GM12878 (cell line): ENCODE data around the gene UBAC2. TPM values are rescaled to one million over a fixed set of nuclear protein-coding genes. Genes with fewer than 3 reads are reported as not detected.

Experiments used
- ATAC-seq: fragments of 200-7000 bp; cut with Tn5 transposase; 3 replicates; pipeline ENCODE4 v1.9.1; 2020; ENCODE audit warnings: mild to moderate bottlenecking, moderate library complexity
- BruUV-seq: library from RNA; stranded (reverse); fragments of 400-500 nt; replicated peaks from 2 replicates; lab custom pipeline; 2021; lab: Mats Ljungman, UMichigan
- CTCF ChIA-PET: fragments of 300-600 bp; sonication (Branson Sonifier 250); formaldehyde crosslinking; extraction: SDS; loops from one replicate; lab custom pipeline; 2021; ENCODE audit warnings: inconsistent platforms; lab: Yijun Ruan, JAX
- POLR2A ChIA-PET: fragments of 350-600 bp; formaldehyde crosslinking; extraction: SDS; loops from one replicate; lab custom pipeline; 2021; ENCODE audit warnings: inconsistent platforms; lab: Charles Lee
- RAD21 ChIA-PET: fragments of 300-600 bp; sonication (Branson Sonifier 250); formaldehyde crosslinking; loops from one replicate; lab custom pipeline; 2023; ENCODE audit warnings: antibody characterized with exemption; ENCODE audit not compliant: unreplicated experiment; lab: Charles Lee
- SMC1A ChIA-PET: fragments of 300-600 bp; sonication (Branson Sonifier 250); formaldehyde crosslinking; loops from one replicate; lab custom pipeline; 2023; ENCODE audit not compliant: unreplicated experiment, uncharacterized antibody; lab: Charles Lee
- DNase-seq: peaks from one replicate; pipeline ENCODE4 v3.0.0-alpha.2; 2011; ENCODE audit warnings: low read depth, low spot score
- FAIRE-seq: peaks from 3 replicates; lab custom pipeline; 2011; peaks lifted over from hg19 to GRCh38; lab: Jason Lieb, UNC
- H2AFZ ChIP-seq: 2 replicates; pipeline ENCODE4 v1.6.0; 2011; ENCODE audit warnings: low read depth, low read length, control low read depth; ENCODE audit not compliant: control insufficient read depth
- H3K27ac ChIP-seq: 2 replicates; pipeline ENCODE4 v1.5.1; 2011; ENCODE audit warnings: control low read depth; ENCODE audit not compliant: control insufficient read depth, insufficient read depth
- H3K27me3 ChIP-seq, 2 experiments: replicated peaks in 1 of 2; 2 replicates each; pipeline versions ENCODE4 v1.6.0 to v1.6.1; 2011; ENCODE audit warnings: low read length in 1 of 2; ENCODE audit not compliant: control insufficient read depth in 2 of 2, insufficient read depth in 2 of 2
- H3K36me3 ChIP-seq, 2 experiments: 2 replicates each; pipeline ENCODE4 v1.5.1; 2011; ENCODE audit warnings: low read length in 1 of 2; ENCODE audit not compliant: control insufficient read depth in 2 of 2, insufficient read depth in 2 of 2
- H3K4me1 ChIP-seq: 2 replicates; pipeline ENCODE4 v1.6.1; 2011; ENCODE audit warnings: mild to moderate bottlenecking, low read length, moderate library complexity, mixed read lengths; ENCODE audit not compliant: control insufficient read depth, insufficient read depth
- H3K4me2 ChIP-seq: 2 replicates; pipeline ENCODE4 v1.6.0; 2011; ENCODE audit warnings: control low read depth; ENCODE audit not compliant: control insufficient read depth, insufficient read depth
- H3K4me3 ChIP-seq: fragments of 200-600 bp; sonication (generic); 2 replicates; pipeline ENCODE4 v1.5.1; 2016
- H3K79me2 ChIP-seq: 2 replicates; pipeline ENCODE4 v1.6.0; 2011; ENCODE audit warnings: low read length; ENCODE audit not compliant: control insufficient read depth, insufficient read depth
- H3K9ac ChIP-seq: 2 replicates; pipeline ENCODE4 v1.8.0; 2011; ENCODE audit warnings: low read length, control low read depth, mixed read lengths; ENCODE audit not compliant: control insufficient read depth, insufficient read depth
- H3K9me3 ChIP-seq: replicated peaks from 3 replicates; pipeline ENCODE4 v1.5.1; 2011; ENCODE audit warnings: mild to moderate bottlenecking, low read length; ENCODE audit not compliant: control insufficient read depth, insufficient read depth
- H4K20me1 ChIP-seq: 2 replicates; pipeline ENCODE4 v1.6.0; 2011; ENCODE audit not compliant: control insufficient read depth, insufficient read depth
- BCL11A ChIP-seq: IDR thresholded peaks from 2 replicates; pipeline ENCODE4 v1.6.1; 2011; ENCODE audit warnings: low read depth, low read length
- HCFC1 ChIP-seq: fragments of 150-350 bp; IDR thresholded peaks from 2 replicates; pipeline ENCODE4 v1.6.1; 2014; ENCODE audit warnings: low read length
- LARP7 ChIP-seq: fragments of 450-650 bp; IDR thresholded peaks from 2 replicates; pipeline ENCODE4 v1.6.1; 2017; ENCODE audit warnings: mild to moderate bottlenecking
- NFIC ChIP-seq: IDR thresholded peaks from 2 replicates; pipeline ENCODE4 v1.6.1; 2012; ENCODE audit warnings: low read depth, mild to moderate bottlenecking, inconsistent platforms, low read length, moderate library complexity
- POLR2AphosphoS5 ChIP-seq: IDR thresholded peaks from 2 replicates; pipeline ENCODE4 v1.6.1; 2011; ENCODE audit warnings: mild to moderate bottlenecking, low read length, inconsistent platforms
- SUPT20H ChIP-seq: IDR thresholded peaks from 2 replicates; pipeline ENCODE4 v1.6.1; 2011; ENCODE audit warnings: low read depth, mild to moderate bottlenecking, low read length, moderate library complexity, borderline replicate concordance; ENCODE audit not compliant: control insufficient read depth
- TCF7 ChIP-seq: IDR thresholded peaks from 2 replicates; pipeline ENCODE4 v1.6.1; 2014; ENCODE audit warnings: antibody characterized with exemption, borderline replicate concordance
- WGBS: methylation state at CpG from one replicate; pipeline ENCODE4 v1.1.6; 2016; ENCODE audit warnings: low lambda C conversion rate; ENCODE audit not compliant: insufficient replicate concordance, insufficient coverage; ENCODE audit errors: missing lambda C conversion rate; 5-methylcytosine and 5-hydroxymethylcytosine counted together
- in situ Hi-C: fragments of 300-500 bp; cut with MboI; formaldehyde crosslinking; loops from 9 replicates; pipeline ENCODE4 v1.14.3; 2018; ENCODE audit warnings: mixed read lengths
- intact Hi-C: fragments of 100-400 bp; cut with micrococcal nuclease; formaldehyde crosslinking; loops from one replicate; pipeline ENCODE4 v1.14.2; 2022; ENCODE audit not compliant: unreplicated experiment
- polyA plus RNA-seq, 11 experiments: library from polyadenylated mRNA; depleted of rRNA in 4 of 11; unstranded in 6 of 11; stranded (reverse) in 5 of 11; fragments of >200 nt; fragmentation: Nextera tagmentation in 4 of 11; fragmentation: Illumina TruSeq in 1 of 11; extraction: Ambion mirVana in 4 of 11; extraction: Trizol in 1 of 11; gene quantifications; 1 replicate in 1 of 11; 2 replicates in 10 of 11; pipeline versions ENCODE4 v1.2.1 to v1.2.3, GENCODE V29; 2011 to 2016; ENCODE audit warnings: inconsistent platforms in 2 of 11, missing spikeins in 2 of 11, low read depth in 1 of 11
- total RNA-seq, 4 experiments: library from RNA; depleted of rRNA in 3 of 4; stranded (reverse); fragments of >200 nt in 3 of 4; fragmentation: Illumina TruSeq in 1 of 4; extraction: Trizol in 1 of 4; gene quantifications; 2 replicates each; pipeline versions ENCODE4 v1.2.1 to v1.2.3, GENCODE V29; 2013 to 2021
- TF ChIP-seq, protein P1 (sequence below): fragments of 450-650 bp; IDR thresholded peaks from 2 replicates; pipeline ENCODE4 v1.6.1; 2017; ENCODE audit warnings: mild to moderate bottlenecking
- TF ChIP-seq, protein P2 (sequence below): fragments of 450-650 bp; IDR thresholded peaks from 2 replicates; pipeline ENCODE4 v1.6.1; 2016; ENCODE audit warnings: mild to moderate bottlenecking
- TF ChIP-seq, protein P3 (sequence below): IDR thresholded peaks from 2 replicates; pipeline ENCODE4 v1.6.1; 2011; ENCODE audit warnings: mild to moderate bottlenecking, low read depth, low read length, moderate library complexity; ENCODE audit not compliant: insufficient replicate concordance
- TF ChIP-seq, protein P4 (sequence below): IDR thresholded peaks from 2 replicates; pipeline ENCODE4 v1.6.1; 2012; ENCODE audit warnings: mild to moderate bottlenecking, low read depth, low read length

UBAC2 gene
- total and polyA plus RNA-seq, 10 of the 15 experiments (the other 5 are each of a cell fraction or from before 2014, with no cell fraction given): 3.0 to 54.6 (median 17.4) TPM

DNA sequence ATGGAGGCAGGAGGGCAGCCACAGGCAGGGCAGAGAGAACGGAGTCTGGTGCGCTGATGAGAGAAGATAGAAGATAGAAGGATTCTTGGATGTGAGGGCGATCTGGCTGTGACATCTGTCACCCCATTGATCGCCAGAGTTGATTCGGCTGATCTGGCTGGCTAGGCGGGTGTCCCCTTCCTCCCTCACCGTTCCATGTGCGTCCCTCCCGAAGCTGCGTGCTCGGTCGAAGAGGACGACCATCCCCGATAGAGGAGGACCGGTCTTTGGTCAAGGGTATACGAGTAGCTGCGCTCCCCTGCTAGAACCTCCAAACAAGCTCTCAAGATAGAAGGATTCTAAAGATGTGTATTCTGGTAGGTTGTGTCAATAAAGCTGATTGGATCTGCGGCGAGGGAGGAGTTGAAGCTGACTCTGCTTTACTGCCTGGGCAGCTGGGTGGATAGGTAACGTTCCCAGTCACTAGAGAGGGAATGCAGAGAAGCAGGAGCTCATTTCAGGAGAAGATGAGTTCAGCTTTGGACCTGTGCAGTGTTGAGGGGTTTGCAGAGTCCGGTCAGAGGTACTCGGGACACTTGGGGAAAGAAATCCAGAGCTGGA lies 5.1 kb downstream of the UBAC2 start:
- WGBS: 97% methylated on average over 21 of the region's 22 CpGs
- Histone ChIP-seq H4K20me1 (peaks cover 29% of the 10 kb centered on the region), H3K9me3 (no peaks in the 10 kb centered on the region), H3K36me3 (peaks cover 0 to 6% of the 10 kb centered on the region in 2 experiments; a peak in 1 of 4 replicates), H3K79me2 (peaks cover 62% of the 10 kb centered on the region), H2AFZ (no peak overlapping the region), H3K4me3 (no peak overlapping the region), H3K27me3 (no peaks in the 10 kb centered on the region), H3K27ac (no peak overlapping the region), H3K9ac (0 out of 2 replicates have a peak overlapping the region, but pooled peaks have one; percentile 17), H3K4me1 (peaks cover 35% of the 10 kb centered on the region), H3K4me2 (peak overlapping the region; percentile 86)
- ATAC-seq: no peak
- TF ChIP-seq, protein P1, sequence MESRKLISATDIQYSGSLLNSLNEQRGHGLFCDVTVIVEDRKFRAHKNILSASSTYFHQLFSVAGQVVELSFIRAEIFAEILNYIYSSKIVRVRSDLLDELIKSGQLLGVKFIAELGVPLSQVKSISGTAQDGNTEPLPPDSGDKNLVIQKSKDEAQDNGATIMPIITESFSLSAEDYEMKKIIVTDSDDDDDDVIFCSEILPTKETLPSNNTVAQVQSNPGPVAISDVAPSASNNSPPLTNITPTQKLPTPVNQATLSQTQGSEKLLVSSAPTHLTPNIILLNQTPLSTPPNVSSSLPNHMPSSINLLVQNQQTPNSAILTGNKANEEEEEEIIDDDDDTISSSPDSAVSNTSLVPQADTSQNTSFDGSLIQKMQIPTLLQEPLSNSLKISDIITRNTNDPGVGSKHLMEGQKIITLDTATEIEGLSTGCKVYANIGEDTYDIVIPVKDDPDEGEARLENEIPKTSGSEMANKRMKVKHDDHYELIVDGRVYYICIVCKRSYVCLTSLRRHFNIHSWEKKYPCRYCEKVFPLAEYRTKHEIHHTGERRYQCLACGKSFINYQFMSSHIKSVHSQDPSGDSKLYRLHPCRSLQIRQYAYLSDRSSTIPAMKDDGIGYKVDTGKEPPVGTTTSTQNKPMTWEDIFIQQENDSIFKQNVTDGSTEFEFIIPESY: no peak
- TF ChIP-seq SUPT20H (no peak), HCFC1 (no peak), POLR2AphosphoS5 (no peak), TCF7 (no peak), LARP7 (no peak), BCL11A (no peak), NFIC (no peak)
- TF ChIP-seq, protein P2, sequence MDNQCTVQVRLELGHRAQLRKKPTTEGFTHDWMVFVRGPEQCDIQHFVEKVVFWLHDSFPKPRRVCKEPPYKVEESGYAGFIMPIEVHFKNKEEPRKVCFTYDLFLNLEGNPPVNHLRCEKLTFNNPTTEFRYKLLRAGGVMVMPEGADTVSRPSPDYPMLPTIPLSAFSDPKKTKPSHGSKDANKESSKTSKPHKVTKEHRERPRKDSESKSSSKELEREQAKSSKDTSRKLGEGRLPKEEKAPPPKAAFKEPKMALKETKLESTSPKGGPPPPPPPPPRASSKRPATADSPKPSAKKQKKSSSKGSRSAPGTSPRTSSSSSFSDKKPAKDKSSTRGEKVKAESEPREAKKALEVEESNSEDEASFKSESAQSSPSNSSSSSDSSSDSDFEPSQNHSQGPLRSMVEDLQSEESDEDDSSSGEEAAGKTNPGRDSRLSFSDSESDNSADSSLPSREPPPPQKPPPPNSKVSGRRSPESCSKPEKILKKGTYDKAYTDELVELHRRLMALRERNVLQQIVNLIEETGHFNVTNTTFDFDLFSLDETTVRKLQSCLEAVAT: no peak
- TF ChIP-seq, protein P3, sequence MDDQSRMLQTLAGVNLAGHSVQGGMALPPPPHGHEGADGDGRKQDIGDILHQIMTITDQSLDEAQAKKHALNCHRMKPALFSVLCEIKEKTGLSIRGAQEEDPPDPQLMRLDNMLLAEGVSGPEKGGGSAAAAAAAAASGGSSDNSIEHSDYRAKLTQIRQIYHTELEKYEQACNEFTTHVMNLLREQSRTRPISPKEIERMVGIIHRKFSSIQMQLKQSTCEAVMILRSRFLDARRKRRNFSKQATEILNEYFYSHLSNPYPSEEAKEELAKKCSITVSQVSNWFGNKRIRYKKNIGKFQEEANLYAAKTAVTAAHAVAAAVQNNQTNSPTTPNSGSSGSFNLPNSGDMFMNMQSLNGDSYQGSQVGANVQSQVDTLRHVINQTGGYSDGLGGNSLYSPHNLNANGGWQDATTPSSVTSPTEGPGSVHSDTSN: no peak
- TF ChIP-seq, protein P4, sequence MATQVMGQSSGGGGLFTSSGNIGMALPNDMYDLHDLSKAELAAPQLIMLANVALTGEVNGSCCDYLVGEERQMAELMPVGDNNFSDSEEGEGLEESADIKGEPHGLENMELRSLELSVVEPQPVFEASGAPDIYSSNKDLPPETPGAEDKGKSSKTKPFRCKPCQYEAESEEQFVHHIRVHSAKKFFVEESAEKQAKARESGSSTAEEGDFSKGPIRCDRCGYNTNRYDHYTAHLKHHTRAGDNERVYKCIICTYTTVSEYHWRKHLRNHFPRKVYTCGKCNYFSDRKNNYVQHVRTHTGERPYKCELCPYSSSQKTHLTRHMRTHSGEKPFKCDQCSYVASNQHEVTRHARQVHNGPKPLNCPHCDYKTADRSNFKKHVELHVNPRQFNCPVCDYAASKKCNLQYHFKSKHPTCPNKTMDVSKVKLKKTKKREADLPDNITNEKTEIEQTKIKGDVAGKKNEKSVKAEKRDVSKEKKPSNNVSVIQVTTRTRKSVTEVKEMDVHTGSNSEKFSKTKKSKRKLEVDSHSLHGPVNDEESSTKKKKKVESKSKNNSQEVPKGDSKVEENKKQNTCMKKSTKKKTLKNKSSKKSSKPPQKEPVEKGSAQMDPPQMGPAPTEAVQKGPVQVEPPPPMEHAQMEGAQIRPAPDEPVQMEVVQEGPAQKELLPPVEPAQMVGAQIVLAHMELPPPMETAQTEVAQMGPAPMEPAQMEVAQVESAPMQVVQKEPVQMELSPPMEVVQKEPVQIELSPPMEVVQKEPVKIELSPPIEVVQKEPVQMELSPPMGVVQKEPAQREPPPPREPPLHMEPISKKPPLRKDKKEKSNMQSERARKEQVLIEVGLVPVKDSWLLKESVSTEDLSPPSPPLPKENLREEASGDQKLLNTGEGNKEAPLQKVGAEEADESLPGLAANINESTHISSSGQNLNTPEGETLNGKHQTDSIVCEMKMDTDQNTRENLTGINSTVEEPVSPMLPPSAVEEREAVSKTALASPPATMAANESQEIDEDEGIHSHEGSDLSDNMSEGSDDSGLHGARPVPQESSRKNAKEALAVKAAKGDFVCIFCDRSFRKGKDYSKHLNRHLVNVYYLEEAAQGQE: no peak
- DNase-seq: no peak
- ChIA-PET RAD21 (interaction anchor here (1.2 to 12.0 kb wide), 5 partner anchors 13 to 172 kb away, joined by 3 to 94 read pairs (median 15); partner anchors contain the start of gene GPR18), POLR2A (interaction anchor here (0.6 to 0.9 kb wide), 2 partner anchors 19 to 22 kb away, joined by 3 to 4 read pairs; no protein-coding TSS in a partner anchor), CTCF (interaction anchor here (0.9 to 8.0 kb wide), 6 partner anchors 9 to 160 kb away, joined by 3 to 56 read pairs (median 4); partner anchors contain the start of gene GPR18), SMC1A (interaction anchor here (0.8 to 11.8 kb wide), 9 partner anchors 8 to 62 kb away, joined by 3 to 184 read pairs (median 18); partner anchors contain the start of gene GPR18)
- FAIRE-seq: no peak
- intact Hi-C loops: no loop called here
- in situ Hi-C loops: no loop called here
- BruUV-seq: no TSS peak
